Endothelial cell of umbilical vein (primary cell): ENCODE results near the gene CDK5. TPM values are rescaled to one million over a fixed set of nuclear protein-coding genes. Genes with fewer than 3 reads are reported as not detected.

ENCODE experiments used
- BruUV-seq: library from RNA; stranded (reverse); fragments of 400-500 nt; replicated peaks from 2 replicates; lab custom pipeline; 2021; lab: Mats Ljungman, UMichigan
- CTCF ChIA-PET: fragments of 300-600, 350-600 bp; sonication (Branson Sonifier 250); formaldehyde crosslinking; loops from one replicate; lab custom pipeline; 2021; ENCODE audit warnings: antibody characterized with exemption, inconsistent platforms; lab: Charles Lee
- POLR2A ChIA-PET: fragments of 300-600, 350-600 bp; sonication (Branson Sonifier 250); formaldehyde crosslinking; loops from one replicate; lab custom pipeline; 2021; ENCODE audit warnings: antibody characterized with exemption, inconsistent platforms; lab: Charles Lee
- DNase-seq: peaks from one replicate; pipeline ENCODE4 v3.0.0-alpha.2; 2011; ENCODE audit warnings: low read depth, low spot score
- FAIRE-seq: peaks from 2 replicates; lab custom pipeline; 2011; peaks lifted over from hg19 to GRCh38; lab: Jason Lieb, UNC
- H2AFZ ChIP-seq: 2 replicates; pipeline ENCODE4 v1.6.0; 2012; ENCODE audit warnings: low read depth, low read length, control low read depth, inconsistent platforms
- H3K27ac ChIP-seq: 2 replicates; pipeline ENCODE4 v1.5.1; 2011; ENCODE audit warnings: low read depth, mild to moderate bottlenecking, control low read depth, low read length, moderate library complexity; ENCODE audit not compliant: insufficient read depth
- H3K27me3 ChIP-seq, 2 experiments: 2 replicates each; pipeline versions ENCODE4 v1.6.0 to v1.6.1; 2011; ENCODE audit warnings: low read length in 2 of 2, mixed read lengths in 1 of 2; ENCODE audit not compliant: control insufficient read depth in 2 of 2, insufficient read depth in 2 of 2
- H3K36me3 ChIP-seq, 2 experiments: 2 replicates in 1 of 2; 3 replicates in 1 of 2; pipeline ENCODE4 v1.5.1; 2011; ENCODE audit warnings: low read length in 2 of 2, mild to moderate bottlenecking in 1 of 2, moderate library complexity in 1 of 2; ENCODE audit not compliant: control insufficient read depth in 2 of 2, insufficient read depth in 2 of 2; ENCODE audit errors: extremely low read depth in 1 of 2
- H3K4me1 ChIP-seq: 3 replicates; pipeline ENCODE4 v1.5.1; 2011; ENCODE audit warnings: mild to moderate bottlenecking, low read length; ENCODE audit not compliant: control insufficient read depth, insufficient read depth; ENCODE audit errors: extremely low read depth
- H3K4me2 ChIP-seq: 2 replicates; pipeline ENCODE4 v1.6.1; 2011; ENCODE audit warnings: low read length, control low read depth, mixed read lengths; ENCODE audit not compliant: insufficient read depth
- H3K4me3 ChIP-seq, 3 experiments: fragments of 200-600 bp in 1 of 3; sonication (generic), shearing (Covaris generic) in 1 of 3; replicated peaks in 1 of 3; 2 replicates each; pipeline ENCODE4 v1.5.1; 2011 to 2016; ENCODE audit warnings: control low read depth in 3 of 3, low read length in 3 of 3, mild to moderate bottlenecking in 2 of 3, inconsistent platforms in 1 of 3, low read depth in 1 of 3, moderate library complexity in 1 of 3; ENCODE audit not compliant: insufficient read depth in 1 of 3
- H3K79me2 ChIP-seq: 2 replicates; pipeline ENCODE4 v1.6.0; 2012; ENCODE audit warnings: low read length, inconsistent platforms; ENCODE audit not compliant: control insufficient read depth, insufficient read depth
- H3K9ac ChIP-seq: replicated peaks from 2 replicates; pipeline ENCODE3; 2011; ENCODE audit warnings: low read length, control low read depth; ENCODE audit not compliant: insufficient read depth; ENCODE audit errors: extremely low read depth
- H3K9me1 ChIP-seq: replicated peaks from 3 replicates; pipeline ENCODE4 v1.6.0; 2011; ENCODE audit warnings: mild to moderate bottlenecking, low read length; ENCODE audit not compliant: control insufficient read depth, insufficient read depth; ENCODE audit errors: extremely low read depth
- H3K9me3 ChIP-seq: replicated peaks from 2 replicates; pipeline ENCODE4 v1.5.1; 2012; ENCODE audit warnings: low read length, inconsistent platforms; ENCODE audit not compliant: control insufficient read depth, insufficient read depth
- H4K20me1 ChIP-seq: replicated peaks from 2 replicates; pipeline ENCODE3; 2011; ENCODE audit warnings: mild to moderate bottlenecking, low read length; ENCODE audit not compliant: control insufficient read depth, insufficient read depth; ENCODE audit errors: extremely low read depth
- EZH2 ChIP-seq: IDR thresholded peaks from 2 replicates; pipeline ENCODE4 v1.6.1; 2012; ENCODE audit warnings: borderline replicate concordance, low read depth, mild to moderate bottlenecking, moderate library complexity, low read length, inconsistent platforms; ENCODE audit not compliant: severe bottlenecking
- FOS ChIP-seq: IDR thresholded peaks from 2 replicates; pipeline ENCODE4 v1.6.1; 2011; ENCODE audit warnings: mild to moderate bottlenecking, low read length, moderate library complexity, borderline replicate concordance; ENCODE audit not compliant: insufficient read depth
- GATA2 ChIP-seq: IDR thresholded peaks from 2 replicates; pipeline ENCODE4 v1.7.0; 2011; ENCODE audit warnings: low read depth, mild to moderate bottlenecking, moderate library complexity, mixed read lengths, low read length; ENCODE audit not compliant: insufficient read length, insufficient read depth
- JUN ChIP-seq: IDR thresholded peaks from 2 replicates; pipeline ENCODE4 v1.6.1; 2011; ENCODE audit warnings: borderline replicate concordance, low read depth; ENCODE audit not compliant: insufficient read length, insufficient read depth
- MAX ChIP-seq: IDR thresholded peaks from 2 replicates; pipeline ENCODE4 v1.6.1; 2011; ENCODE audit not compliant: insufficient read depth, insufficient read length
- MYC ChIP-seq: IDR thresholded peaks from one replicate; pipeline ENCODE4 v1.6.1; 2011; ENCODE audit warnings: mild to moderate bottlenecking, low read depth, low read length
- POLR2A ChIP-seq: IDR thresholded peaks from 2 replicates; pipeline ENCODE4 v1.6.1; 2012; ENCODE audit warnings: low read depth, mild to moderate bottlenecking, control low read depth, low read length
- POLR2AphosphoS5 ChIP-seq: IDR thresholded peaks from 2 replicates; pipeline ENCODE4 v1.6.1; 2012; ENCODE audit warnings: low read depth, mild to moderate bottlenecking, control low read depth, low read length, moderate library complexity; ENCODE audit not compliant: insufficient read depth
- dilution Hi-C: fragments of 300-500 bp; cut with MboI; formaldehyde crosslinking; loops from one replicate; pipeline ENCODE4 v1.15.0; 2019; ENCODE audit warnings: low sequenced_read_pairs; ENCODE audit not compliant: extremely low pct_ligation_motif_present
- intact Hi-C: fragments of 100-400 bp; cut with micrococcal nuclease; formaldehyde crosslinking; loops from one replicate; pipeline ENCODE4 v1.10.0; 2022
- polyA plus RNA-seq, 4 experiments: library from polyadenylated mRNA; depleted of rRNA in 3 of 4; stranded (reverse) in 3 of 4; unstranded in 1 of 4; fragments of >200 nt; gene quantifications; 2 replicates each; pipeline versions ENCODE4 v1.2.1 to v1.2.3, GENCODE V29; 2011 to 2012; ENCODE audit warnings: missing spikeins in 1 of 4
- total RNA-seq: library from RNA; stranded (reverse); gene quantifications from 2 replicates; pipeline ENCODE4 v1.2.3, GENCODE V29; 2021
- TF ChIP-seq, protein P1 (sequence below), 2 donors: IDR thresholded peaks; 1 replicate in 1 of 2; 2 replicates in 1 of 2; pipeline ENCODE4 v1.5.1; 2011; ENCODE audit warnings: low read length in 2 of 2, mild to moderate bottlenecking in 2 of 2, moderate library complexity in 2 of 2, control low read depth in 1 of 2, inconsistent platforms in 1 of 2, low read depth in 1 of 2; ENCODE audit not compliant: insufficient read depth in 1 of 2; ENCODE audit errors: extremely low read depth in 1 of 2

The CDK5 gene
- total and polyA plus RNA-seq, 2 donors (not counting 3 experiments of a cell fraction or from before 2014, with no cell fraction given): 16.5 to 38.3 TPM

GRCh38 chr7:151053751-151054150, 3.9 kb downstream of the CDK5 start:
- ChIA-PET POLR2A (no interaction called here), CTCF (no interaction called here)
- peaks cover 0 to 4% of the 10 kb centered on the region in 2 experiments for H3K27me3 ChIP-seq
- no peak overlapping the region for H3K9ac ChIP-seq
- FAIRE-seq: no peak
- H3K4me3 ChIP-seq: no peak overlapping the region
- BruUV-seq: no TSS peak
- H3K36me3 ChIP-seq: no peaks in the 10 kb centered on the region
- intact Hi-C loops (no loop called here), dilution Hi-C loops (no loop called here)
- H3K9me1 ChIP-seq: no peaks in the 10 kb centered on the region
- H3K4me1 ChIP-seq: peaks cover 13% of the 10 kb centered on the region
- H3K79me2 ChIP-seq: no peaks in the 10 kb centered on the region
- no peaks in the 10 kb centered on the region for H4K20me1 ChIP-seq
- H3K9me3 ChIP-seq: no peaks in the 10 kb centered on the region
- TF ChIP-seq GATA2 (no peak), FOS (no peak), MAX (no peak), EZH2 (no peak), MYC (no peak), POLR2A (no peak), POLR2AphosphoS5 (no peak), JUN (no peak)
- TF ChIP-seq, protein P1, sequence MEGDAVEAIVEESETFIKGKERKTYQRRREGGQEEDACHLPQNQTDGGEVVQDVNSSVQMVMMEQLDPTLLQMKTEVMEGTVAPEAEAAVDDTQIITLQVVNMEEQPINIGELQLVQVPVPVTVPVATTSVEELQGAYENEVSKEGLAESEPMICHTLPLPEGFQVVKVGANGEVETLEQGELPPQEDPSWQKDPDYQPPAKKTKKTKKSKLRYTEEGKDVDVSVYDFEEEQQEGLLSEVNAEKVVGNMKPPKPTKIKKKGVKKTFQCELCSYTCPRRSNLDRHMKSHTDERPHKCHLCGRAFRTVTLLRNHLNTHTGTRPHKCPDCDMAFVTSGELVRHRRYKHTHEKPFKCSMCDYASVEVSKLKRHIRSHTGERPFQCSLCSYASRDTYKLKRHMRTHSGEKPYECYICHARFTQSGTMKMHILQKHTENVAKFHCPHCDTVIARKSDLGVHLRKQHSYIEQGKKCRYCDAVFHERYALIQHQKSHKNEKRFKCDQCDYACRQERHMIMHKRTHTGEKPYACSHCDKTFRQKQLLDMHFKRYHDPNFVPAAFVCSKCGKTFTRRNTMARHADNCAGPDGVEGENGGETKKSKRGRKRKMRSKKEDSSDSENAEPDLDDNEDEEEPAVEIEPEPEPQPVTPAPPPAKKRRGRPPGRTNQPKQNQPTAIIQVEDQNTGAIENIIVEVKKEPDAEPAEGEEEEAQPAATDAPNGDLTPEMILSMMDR (IDR thresholded peaks at IDR 0.05; ENCODE audit: extremely low read depth in 1 of 2, insufficient read depth in 1 of 2, low read depth in 1 of 2, low read length in 2 of 2): no peak
- H3K4me2 ChIP-seq: no peak overlapping the region
- no peak for DNase-seq
- no peak overlapping the region for H2AFZ ChIP-seq
- no peak overlapping the region for H3K27ac ChIP-seq
